GM19238 (cell line): ENCODE measurements around the gene ICAM1.
"Not testable (repeated sequence)": the region's sequence is repeated elsewhere in the genome, so short reads cannot be mapped to it uniquely, and the experiment has no call there.

Source experiments
- DNase-seq: peaks from one replicate; pipeline ENCODE4 v3.0.0; 2011; ENCODE audit warnings: low spot score; ENCODE audit not compliant: insufficient read length

The ICAM1 gene

GRCh38 chr19:10270616-10271394, at the start of gene ICAM1:
ICAM1 (plus strand) TSS chr19:10271120; CDS start chr19:10271160, 40 bp downstream.
- DNase-seq: peak; percentile 67

GRCh38 chr19:10222201-10222890, 48.6 kb upstream of the ICAM1 start:
- no peak for DNase-seq

GRCh38 chr19:10223488-10224213, 47.3 kb upstream of the ICAM1 start:
- no peak for DNase-seq

- DNase-seq: no peak
Observed at GRCh38 chr19:10224337-10224736, 46.6 kb upstream of the ICAM1 start.

- no peak for DNase-seq
Observed at GRCh38 chr19:10226021-10226375, 44.9 kb upstream of the ICAM1 start.

GRCh38 chr19:10226376-10227025, 44.4 kb upstream of the ICAM1 start:
- no peak for DNase-seq

- DNase-seq: no peak
Observed at GRCh38 chr19:10227026-10227971, 43.6 kb upstream of the ICAM1 start.

- no peak for DNase-seq
Observed at GRCh38 chr19:10228393-10228792, 42.5 kb upstream of the ICAM1 start.

- DNase-seq: peak; percentile 63
Observed at GRCh38 chr19:10228920-10229319, 42.0 kb upstream of the ICAM1 start.

GRCh38 chr19:10230173-10230860, 40.6 kb upstream of the ICAM1 start:
- peak; percentile 27 for DNase-seq

GRCh38 chr19:10230861-10231611, 39.9 kb upstream of the ICAM1 start, which contains the start of gene S1PR2:
S1PR2 (minus strand) TSS chr19:10231331; CDS start chr19:10224905, 6,426 bp downstream.
- peak; percentile 78 for DNase-seq

- DNase-seq: no peak
Observed at GRCh38 chr19:10231612-10232228, 39.2 kb upstream of the ICAM1 start.

- DNase-seq: no peak
Observed at GRCh38 chr19:10233946-10234345, 37.0 kb upstream of the ICAM1 start.

GRCh38 chr19:10235003-10235402, 35.9 kb upstream of the ICAM1 start:
- DNase-seq: no peak

GRCh38 chr19:10235409-10235808, 35.5 kb upstream of the ICAM1 start:
- not testable (repeated sequence) for DNase-seq

GRCh38 chr19:10237702-10238101, 33.2 kb upstream of the ICAM1 start:
- no peak for DNase-seq

- DNase-seq: no peak
Observed at GRCh38 chr19:10238172-10238783, 32.6 kb upstream of the ICAM1 start.

GRCh38 chr19:10241826-10242449, 29.0 kb upstream of the ICAM1 start:
- not testable (repeated sequence) for DNase-seq
